VCaP (cell line): Measurements from ENCODE around the gene SMAD9.

ENCODE experiments used
- H3K27ac ChIP-seq: fragments of 450-650 bp; 2 replicates; pipeline ENCODE4 v1.5.1; 2017
- CTCF ChIP-seq: fragments of 450-650 bp; conservative IDR thresholded peaks from 2 replicates; pipeline ENCODE4 v1.5.1; 2017; ENCODE audit warnings: mild to moderate bottlenecking, moderate library complexity

The SMAD9 gene

GRCh38 chr13:36910545-36910944, 9.5 kb downstream of the SMAD9 start:
- no peak overlapping the region for H3K27ac ChIP-seq
- no peak for TF ChIP-seq CTCF

- no peak for TF ChIP-seq CTCF
- peak overlapping the region; percentile 85 for H3K27ac ChIP-seq
These were observed 12.2 kb downstream of the SMAD9 start for GRCh38 chr13:36907821-36908220.

GRCh38 chr13:36907266-36907665, 12.8 kb downstream of the SMAD9 start:
- H3K27ac ChIP-seq, result peak overlapping the region; percentile 85
- no peak for TF ChIP-seq CTCF

GRCh38 chr13:36905944-36906343, 14.1 kb downstream of the SMAD9 start:
- no peak for TF ChIP-seq CTCF
- H3K27ac ChIP-seq, result no peak overlapping the region

GRCh38 chr13:36903925-36904595, 16.0 kb downstream of the SMAD9 start:
- no peak for TF ChIP-seq CTCF
- peak overlapping the region; percentile 48 for H3K27ac ChIP-seq

- TF ChIP-seq CTCF, result no peak
- no peak overlapping the region for H3K27ac ChIP-seq
These were observed 22.9 kb downstream of the SMAD9 start for GRCh38 chr13:36897054-36897616.

GRCh38 chr13:36891752-36892151, 28.3 kb downstream of the SMAD9 start:
- H3K27ac ChIP-seq, result no peak overlapping the region
- no peak for TF ChIP-seq CTCF
